GM12865 (cell line): ENCODE results near the gene RAB11FIP3.

Experiments used
- DNase-seq: peaks from one replicate; pipeline ENCODE4 v3.0.0; 2010; ENCODE audit warnings: low read depth
- H3K4me3 ChIP-seq: 2 replicates; pipeline ENCODE4 v1.5.1; 2011; ENCODE audit warnings: mild to moderate bottlenecking, low read depth, low read length, control low read depth
- CTCF ChIP-seq: IDR thresholded peaks from 2 replicates; pipeline ENCODE4 v1.5.1; 2011; ENCODE audit warnings: low read length, control low read depth, low read depth, inconsistent platforms; ENCODE audit not compliant: insufficient read depth; ENCODE audit errors: missing control alignments

RAB11FIP3 gene

GRCh38 chr16:524274-525040 lies 99.0 kb downstream of the RAB11FIP3 start:
- no peak for DNase-seq
- no peak overlapping the region for H3K4me3 ChIP-seq
- TF ChIP-seq CTCF: no peak

- peak overlapping the region; percentile 4 for H3K4me3 ChIP-seq
- TF ChIP-seq CTCF: no peak
- DNase-seq: no peak
These were observed 99.7 kb downstream of the RAB11FIP3 start for GRCh38 chr16:525123-525519.

- no peak for TF ChIP-seq CTCF
- DNase-seq: peak; percentile 91
- H3K4me3 ChIP-seq: peak overlapping the region; percentile 96
These were observed 100.2 kb downstream of the RAB11FIP3 start for GRCh38 chr16:525520-526180.

- H3K4me3 ChIP-seq: peak overlapping the region; percentile 96
- DNase-seq: peak; percentile 43
- TF ChIP-seq CTCF: no peak
These were observed 100.9 kb downstream of the RAB11FIP3 start for GRCh38 chr16:526181-527014.

GRCh38 chr16:527015-527903 lies 101.8 kb downstream of the RAB11FIP3 start, which contains the start of gene CAPN15:
TSS of gene CAPN15 (plus strand) at chr16:527712. CDS start at chr16:546839, 19,127 bp downstream.
- no peak for TF ChIP-seq CTCF
- peak within 1 kb of the TSS; percentile 96 for H3K4me3 ChIP-seq
- peak; percentile 92 for DNase-seq
